Liver (tissue), 3 donors: Measurements from ENCODE around the gene POC1A.

Source experiments
- EGR1 ChIP-seq, 2 donors: IDR thresholded peaks; 2 replicates each; pipeline ENCODE4 v1.6.1; 2016 to 2018; ENCODE audit warnings: antibody characterized with exemption in 2 of 2, low read depth in 2 of 2
- NR2F2 ChIP-seq: IDR thresholded peaks from 2 replicates; pipeline ENCODE4 v1.6.1; 2016; ENCODE audit warnings: antibody characterized with exemption
- REST ChIP-seq: IDR thresholded peaks from 2 replicates; pipeline ENCODE4 v1.6.1; 2016; ENCODE audit warnings: antibody characterized with exemption, mild to moderate bottlenecking
- RXRA ChIP-seq, 2 donors: IDR thresholded peaks; 2 replicates each; pipeline ENCODE4 v1.6.1; 2017 to 2018; ENCODE audit warnings: antibody characterized with exemption in 2 of 2, mild to moderate bottlenecking in 1 of 2
- TAF1 ChIP-seq: conservative IDR thresholded peaks from 2 replicates; pipeline ENCODE4 v1.6.1; 2016; ENCODE audit warnings: antibody characterized with exemption, mild to moderate bottlenecking
- TF ChIP-seq, protein P1 (sequence below): fragments of 150-350 bp; IDR thresholded peaks from 2 replicates; pipeline ENCODE4 v1.5.1; 2017; ENCODE audit warnings: improper control_type of control experiment, low read depth, low read length; ENCODE audit not compliant: missing input control
- TF ChIP-seq, protein P2 (sequence below): IDR thresholded peaks from 2 replicates; pipeline ENCODE4 v1.6.1; 2016; ENCODE audit warnings: antibody characterized with exemption
- donor health status: healthy.
- donor health status: healthy.

DNA sequence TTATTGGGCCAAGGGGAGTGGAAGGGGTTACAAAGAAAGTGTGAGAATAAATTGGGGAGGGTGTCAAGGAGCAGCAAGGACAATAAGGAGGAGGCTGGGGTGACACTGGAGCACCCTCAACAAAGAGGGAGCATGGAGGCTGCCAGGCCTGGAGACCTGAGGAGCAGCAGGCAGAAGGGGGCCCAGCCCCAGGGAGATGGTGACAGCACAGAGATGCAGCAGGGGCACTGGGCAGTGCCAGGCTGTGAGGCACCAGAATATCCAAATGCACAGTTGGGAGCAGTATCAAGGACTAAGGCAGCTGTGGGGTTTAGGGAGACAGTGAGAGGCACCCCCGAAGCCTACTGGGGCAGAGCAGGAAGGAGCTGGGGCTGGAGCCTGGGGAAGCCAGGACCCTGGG, 24.3 kb upstream of the POC1A start:
- TF ChIP-seq TAF1, result no peak
- TF ChIP-seq, protein P1, sequence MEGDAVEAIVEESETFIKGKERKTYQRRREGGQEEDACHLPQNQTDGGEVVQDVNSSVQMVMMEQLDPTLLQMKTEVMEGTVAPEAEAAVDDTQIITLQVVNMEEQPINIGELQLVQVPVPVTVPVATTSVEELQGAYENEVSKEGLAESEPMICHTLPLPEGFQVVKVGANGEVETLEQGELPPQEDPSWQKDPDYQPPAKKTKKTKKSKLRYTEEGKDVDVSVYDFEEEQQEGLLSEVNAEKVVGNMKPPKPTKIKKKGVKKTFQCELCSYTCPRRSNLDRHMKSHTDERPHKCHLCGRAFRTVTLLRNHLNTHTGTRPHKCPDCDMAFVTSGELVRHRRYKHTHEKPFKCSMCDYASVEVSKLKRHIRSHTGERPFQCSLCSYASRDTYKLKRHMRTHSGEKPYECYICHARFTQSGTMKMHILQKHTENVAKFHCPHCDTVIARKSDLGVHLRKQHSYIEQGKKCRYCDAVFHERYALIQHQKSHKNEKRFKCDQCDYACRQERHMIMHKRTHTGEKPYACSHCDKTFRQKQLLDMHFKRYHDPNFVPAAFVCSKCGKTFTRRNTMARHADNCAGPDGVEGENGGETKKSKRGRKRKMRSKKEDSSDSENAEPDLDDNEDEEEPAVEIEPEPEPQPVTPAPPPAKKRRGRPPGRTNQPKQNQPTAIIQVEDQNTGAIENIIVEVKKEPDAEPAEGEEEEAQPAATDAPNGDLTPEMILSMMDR, result no peak
- no peak for TF ChIP-seq REST
- no peak for TF ChIP-seq RXRA (IDR thresholded peaks at IDR 0.05)
- TF ChIP-seq EGR1 (IDR thresholded peaks at IDR 0.05; ENCODE audit: low read depth in 2 of 2), result no peak
- TF ChIP-seq, protein P2, sequence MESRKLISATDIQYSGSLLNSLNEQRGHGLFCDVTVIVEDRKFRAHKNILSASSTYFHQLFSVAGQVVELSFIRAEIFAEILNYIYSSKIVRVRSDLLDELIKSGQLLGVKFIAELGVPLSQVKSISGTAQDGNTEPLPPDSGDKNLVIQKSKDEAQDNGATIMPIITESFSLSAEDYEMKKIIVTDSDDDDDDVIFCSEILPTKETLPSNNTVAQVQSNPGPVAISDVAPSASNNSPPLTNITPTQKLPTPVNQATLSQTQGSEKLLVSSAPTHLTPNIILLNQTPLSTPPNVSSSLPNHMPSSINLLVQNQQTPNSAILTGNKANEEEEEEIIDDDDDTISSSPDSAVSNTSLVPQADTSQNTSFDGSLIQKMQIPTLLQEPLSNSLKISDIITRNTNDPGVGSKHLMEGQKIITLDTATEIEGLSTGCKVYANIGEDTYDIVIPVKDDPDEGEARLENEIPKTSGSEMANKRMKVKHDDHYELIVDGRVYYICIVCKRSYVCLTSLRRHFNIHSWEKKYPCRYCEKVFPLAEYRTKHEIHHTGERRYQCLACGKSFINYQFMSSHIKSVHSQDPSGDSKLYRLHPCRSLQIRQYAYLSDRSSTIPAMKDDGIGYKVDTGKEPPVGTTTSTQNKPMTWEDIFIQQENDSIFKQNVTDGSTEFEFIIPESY, result no peak
- TF ChIP-seq NR2F2, result no peak
